ENCODE results near the gene TMEM89. TPM values are rescaled to one million over a fixed set of nuclear protein-coding genes. Genes with fewer than 3 reads are reported as not detected.

Gene TMEM89
- polyA plus RNA-seq, 1 donor (not counting 4 experiments of a cell fraction or from before 2014, with no cell fraction given) = not detected

DNA sequence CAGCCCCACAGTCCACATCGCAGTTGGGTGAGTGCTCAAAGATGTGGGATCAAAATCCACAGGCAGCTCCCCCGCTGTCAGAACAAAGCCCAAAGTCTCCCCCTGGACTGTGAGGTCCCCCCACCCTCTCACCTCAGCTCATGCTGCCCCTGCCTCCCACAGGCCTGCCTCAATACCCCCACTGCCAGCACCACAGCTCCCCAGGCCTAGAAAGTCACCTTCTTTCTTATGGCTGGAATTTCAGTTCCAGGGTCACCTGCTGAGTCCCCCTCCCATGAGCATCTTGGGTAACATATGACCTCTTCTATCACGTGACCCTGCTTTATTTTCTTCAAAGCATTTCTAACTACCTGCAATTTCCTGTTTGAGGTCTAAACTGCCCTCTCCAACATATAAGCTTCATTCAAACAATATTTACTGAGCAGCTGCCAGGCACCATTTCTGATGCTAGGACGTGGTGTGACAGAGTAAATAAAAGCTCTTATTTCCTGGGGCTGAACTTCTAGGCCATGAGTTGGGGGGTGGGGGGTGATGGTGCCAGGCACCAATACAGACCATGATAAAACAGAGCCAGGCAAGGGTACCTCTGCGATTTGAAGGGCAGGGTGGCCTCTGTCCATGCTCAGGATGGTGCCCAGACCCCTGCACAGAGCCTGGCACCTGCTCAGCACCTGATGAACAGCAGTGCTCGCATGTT is 2.4 kb upstream of the TMEM89 start:
- Histone ChIP-seq H3K79me2 (ENCODE audit: control insufficient read depth, insufficient read depth, low read length) (no peaks in the 10 kb centered on the region), H3K36me3 (ENCODE audit: control insufficient read depth in 2 of 2, extremely low read depth in 1 of 2, insufficient read depth in 2 of 2, low read length in 2 of 2) (peaks cover 24 to 26% of the 10 kb centered on the region in 2 experiments), H3K9ac (ENCODE audit: control insufficient read depth, extremely low read depth, insufficient read depth, low read length) (no peak overlapping the region), H3K9me1 (ENCODE audit: control insufficient read depth, extremely low read depth, insufficient read depth, low read length) (no peaks in the 10 kb centered on the region), H3K4me3 (ENCODE audit: control insufficient read depth in 2 of 3, extremely low read depth in 1 of 3, insufficient read depth in 2 of 3, low read depth in 1 of 3, low read length in 3 of 3) (no peak overlapping the region), H3K4me2 (ENCODE audit: control insufficient read depth, extremely low read depth, insufficient read depth, low read depth, low read length) (no peak overlapping the region), H3K27ac (ENCODE audit: control insufficient read depth, insufficient read depth, low read length) (no peak overlapping the region), H4K20me1 (ENCODE audit: control insufficient read depth, extremely low read depth, insufficient read depth, low read length) (no peaks in the 10 kb centered on the region), H3K9me3 (ENCODE audit: control insufficient read depth, low read depth, low read length) (no peaks in the 10 kb centered on the region), H3K27me3 (ENCODE audit: control insufficient read depth, extremely low read depth, insufficient read depth, low read length) (no peaks in the 10 kb centered on the region), H2AFZ (ENCODE audit: control insufficient read depth, low read length) (no peak overlapping the region), H3K4me1 (ENCODE audit: control insufficient read depth, extremely low read depth, insufficient read depth, low read length) (no peaks in the 10 kb centered on the region)
- TF ChIP-seq EZH2 (IDR thresholded peaks at IDR 0.05; ENCODE audit: low read length) = no peak
- TF ChIP-seq, protein P1, sequence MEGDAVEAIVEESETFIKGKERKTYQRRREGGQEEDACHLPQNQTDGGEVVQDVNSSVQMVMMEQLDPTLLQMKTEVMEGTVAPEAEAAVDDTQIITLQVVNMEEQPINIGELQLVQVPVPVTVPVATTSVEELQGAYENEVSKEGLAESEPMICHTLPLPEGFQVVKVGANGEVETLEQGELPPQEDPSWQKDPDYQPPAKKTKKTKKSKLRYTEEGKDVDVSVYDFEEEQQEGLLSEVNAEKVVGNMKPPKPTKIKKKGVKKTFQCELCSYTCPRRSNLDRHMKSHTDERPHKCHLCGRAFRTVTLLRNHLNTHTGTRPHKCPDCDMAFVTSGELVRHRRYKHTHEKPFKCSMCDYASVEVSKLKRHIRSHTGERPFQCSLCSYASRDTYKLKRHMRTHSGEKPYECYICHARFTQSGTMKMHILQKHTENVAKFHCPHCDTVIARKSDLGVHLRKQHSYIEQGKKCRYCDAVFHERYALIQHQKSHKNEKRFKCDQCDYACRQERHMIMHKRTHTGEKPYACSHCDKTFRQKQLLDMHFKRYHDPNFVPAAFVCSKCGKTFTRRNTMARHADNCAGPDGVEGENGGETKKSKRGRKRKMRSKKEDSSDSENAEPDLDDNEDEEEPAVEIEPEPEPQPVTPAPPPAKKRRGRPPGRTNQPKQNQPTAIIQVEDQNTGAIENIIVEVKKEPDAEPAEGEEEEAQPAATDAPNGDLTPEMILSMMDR (optimal IDR thresholded peaks at IDR 0.05 in 1 of 3, IDR thresholded peaks at IDR 0.05 in 1 of 3, conservative IDR thresholded peaks at IDR 0.05 in 1 of 3; ENCODE audit: extremely low read depth in 1 of 3, insufficient read depth in 2 of 3, low read length in 3 of 3) = no peak
- DNase-seq (ENCODE audit: low read depth, low spot score) = no peak
- dilution Hi-C loops (cut with MboI; ENCODE audit: extremely low pct_ligation_motif_present, low sequenced_read_pairs) = no loop called here
- FAIRE-seq = no peak

DNA sequence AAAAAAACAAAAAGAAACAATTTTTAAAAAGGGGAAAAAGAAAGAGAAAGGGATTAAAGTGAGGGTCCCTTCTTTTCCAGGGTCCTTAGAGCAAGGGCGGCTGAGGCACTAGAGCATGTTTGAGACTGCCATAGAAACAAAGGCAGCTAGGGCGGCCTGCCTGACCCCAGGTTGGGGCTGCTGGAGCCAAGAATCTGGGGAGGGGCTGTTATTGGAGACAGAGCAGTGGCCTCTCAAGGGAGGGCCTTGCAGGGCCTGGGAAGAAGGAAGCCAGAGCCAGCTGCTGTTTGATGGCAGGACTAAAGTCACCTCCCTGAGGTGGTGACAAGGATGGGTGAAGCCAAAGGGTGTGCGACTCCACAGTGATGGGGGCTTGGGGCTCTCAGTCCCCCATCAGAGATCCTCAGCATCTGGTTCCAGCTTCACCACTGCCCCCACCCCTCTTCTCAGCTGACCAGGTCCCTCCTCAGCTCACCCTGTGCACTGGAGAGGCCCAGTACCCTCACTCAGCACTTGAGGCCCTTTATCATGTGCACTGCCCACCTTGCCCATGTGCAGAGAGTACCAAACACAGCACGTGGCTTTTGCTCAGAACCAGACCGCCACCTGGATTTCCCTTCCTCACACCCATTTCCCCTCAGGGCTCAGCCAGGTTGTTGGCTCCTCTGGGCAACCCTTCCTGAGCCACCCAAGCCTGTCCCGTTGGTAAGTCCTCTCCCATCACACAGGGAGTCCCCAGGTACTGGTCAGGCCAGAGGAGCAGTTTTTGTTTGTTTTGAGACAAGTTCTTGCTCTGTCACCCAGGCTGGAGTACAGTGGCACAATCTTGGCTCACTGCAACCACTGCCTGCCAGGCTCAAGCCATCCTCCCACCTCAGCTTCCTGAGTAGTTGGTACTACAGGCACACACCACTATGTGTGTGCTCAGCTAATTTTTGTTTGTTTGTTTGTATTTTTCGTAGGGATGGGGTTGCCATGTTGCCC is 1.7 kb downstream of the TMEM89 start:
- dilution Hi-C loops (cut with MboI; ENCODE audit: extremely low pct_ligation_motif_present, low sequenced_read_pairs) = no loop called here
- FAIRE-seq = no peak
- no peak overlapping the region for H3K27ac ChIP-seq (ENCODE audit: control insufficient read depth, insufficient read depth, low read length)

More for the DNA sequence above, 1.7 kb downstream of the TMEM89 start:
- TF ChIP-seq, protein P1 (optimal IDR thresholded peaks at IDR 0.05 in 1 of 3, IDR thresholded peaks at IDR 0.05 in 1 of 3, conservative IDR thresholded peaks at IDR 0.05 in 1 of 3; ENCODE audit: extremely low read depth in 1 of 3, insufficient read depth in 2 of 3, low read length in 3 of 3) = no peak
- no peak for TF ChIP-seq EZH2 (IDR thresholded peaks at IDR 0.05; ENCODE audit: low read length)
- H3K9ac ChIP-seq (ENCODE audit: control insufficient read depth, extremely low read depth, insufficient read depth, low read length) = no peak overlapping the region
- H3K9me3 ChIP-seq (ENCODE audit: control insufficient read depth, low read depth, low read length) = peaks cover 6% of the 10 kb centered on the region
- H3K4me1 ChIP-seq (ENCODE audit: control insufficient read depth, extremely low read depth, insufficient read depth, low read length) = no peaks in the 10 kb centered on the region
- H4K20me1 ChIP-seq (ENCODE audit: control insufficient read depth, extremely low read depth, insufficient read depth, low read length) = no peaks in the 10 kb centered on the region
- no peaks in the 10 kb centered on the region for H3K9me1 ChIP-seq (ENCODE audit: control insufficient read depth, extremely low read depth, insufficient read depth, low read length)
- H2AFZ ChIP-seq (ENCODE audit: control insufficient read depth, low read length) = no peak overlapping the region
- peaks cover 3 to 4% of the 10 kb centered on the region in 2 experiments for H3K36me3 ChIP-seq (ENCODE audit: control insufficient read depth in 2 of 2, extremely low read depth in 1 of 2, insufficient read depth in 2 of 2, low read length in 2 of 2)
- H3K79me2 ChIP-seq (ENCODE audit: control insufficient read depth, insufficient read depth, low read length) = no peaks in the 10 kb centered on the region
- DNase-seq (ENCODE audit: low read depth, low spot score) = no peak
- H3K4me2 ChIP-seq (ENCODE audit: control insufficient read depth, extremely low read depth, insufficient read depth, low read depth, low read length) = no peak overlapping the region
- no peaks in the 10 kb centered on the region for H3K27me3 ChIP-seq (ENCODE audit: control insufficient read depth, extremely low read depth, insufficient read depth, low read length)
- H3K4me3 ChIP-seq (ENCODE audit: control insufficient read depth in 2 of 3, extremely low read depth in 1 of 3, insufficient read depth in 2 of 3, low read depth in 1 of 3, low read length in 3 of 3) = no peak overlapping the region
